Naive B cell (primary cell): ENCODE measurements around the gene SPINK13. TPM values are rescaled to one million over a fixed set of nuclear protein-coding genes. Genes with fewer than 3 reads are reported as not detected.

Source experiments
- ATAC-seq, 2 donors: fragments of 150-1000 bp; cut with Tn5 transposase; 2 replicates each; pipeline ENCODE4 v1.10.0; 2021; ENCODE audit warnings: low read depth in 2 of 2, mild to moderate bottlenecking in 2 of 2, moderate library complexity in 2 of 2
- DNase-seq: peaks from one replicate; pipeline ENCODE4 v3.0.0; 2022
- H3K27ac Mint-ChIP-seq, 6 donors: one replicate each; pipeline ENCODE4 v1.8.0; 2020 to 2022; ENCODE audit warnings: mild to moderate bottlenecking in 6 of 6, mixed read lengths in 6 of 6, moderate library complexity in 5 of 6, inconsistent platforms in 2 of 6
- H3K27me3 Mint-ChIP-seq, 3 donors: one replicate each; pipeline ENCODE4 v1.8.0; 2021 to 2022; ENCODE audit warnings: mixed read lengths in 3 of 3, mild to moderate bottlenecking in 1 of 3
- H3K36me3 Mint-ChIP-seq, 2 donors: one replicate each; pipeline ENCODE4 v1.8.0; 2020 to 2022; ENCODE audit warnings: mixed read lengths in 2 of 2, inconsistent platforms in 1 of 2, mild to moderate bottlenecking in 1 of 2
- H3K4me1 Mint-ChIP-seq, 3 donors: one replicate each; pipeline ENCODE4 v1.8.0; 2020 to 2022; ENCODE audit warnings: mixed read lengths in 3 of 3, inconsistent platforms in 1 of 3, mild to moderate bottlenecking in 1 of 3, moderate library complexity in 1 of 3
- H3K4me3 Mint-ChIP-seq, 8 donors: one replicate each; pipeline ENCODE4 v1.8.0; 2020 to 2022; ENCODE audit warnings: mild to moderate bottlenecking in 8 of 8, mixed read lengths in 8 of 8, moderate library complexity in 8 of 8, inconsistent platforms in 2 of 8
- H3K9me3 Mint-ChIP-seq, 7 donors: one replicate each; pipeline ENCODE4 v1.8.0; 2020 to 2022; ENCODE audit warnings: mixed read lengths in 7 of 7, mild to moderate bottlenecking in 5 of 7, inconsistent platforms in 2 of 7, moderate library complexity in 1 of 7
- polyA plus RNA-seq, 6 donors: library from polyadenylated mRNA; unstranded; fragments of 300-500 nt; fragmentation: Illumina TruSeq; gene quantifications; one replicate each; pipeline ENCODE4 v1.2.3, GENCODE V29; 2021; ENCODE audit warnings: low read depth in 6 of 6

SPINK13 gene
- polyA plus RNA-seq, 6 donors from 2014 or later, result not detected

DNA sequence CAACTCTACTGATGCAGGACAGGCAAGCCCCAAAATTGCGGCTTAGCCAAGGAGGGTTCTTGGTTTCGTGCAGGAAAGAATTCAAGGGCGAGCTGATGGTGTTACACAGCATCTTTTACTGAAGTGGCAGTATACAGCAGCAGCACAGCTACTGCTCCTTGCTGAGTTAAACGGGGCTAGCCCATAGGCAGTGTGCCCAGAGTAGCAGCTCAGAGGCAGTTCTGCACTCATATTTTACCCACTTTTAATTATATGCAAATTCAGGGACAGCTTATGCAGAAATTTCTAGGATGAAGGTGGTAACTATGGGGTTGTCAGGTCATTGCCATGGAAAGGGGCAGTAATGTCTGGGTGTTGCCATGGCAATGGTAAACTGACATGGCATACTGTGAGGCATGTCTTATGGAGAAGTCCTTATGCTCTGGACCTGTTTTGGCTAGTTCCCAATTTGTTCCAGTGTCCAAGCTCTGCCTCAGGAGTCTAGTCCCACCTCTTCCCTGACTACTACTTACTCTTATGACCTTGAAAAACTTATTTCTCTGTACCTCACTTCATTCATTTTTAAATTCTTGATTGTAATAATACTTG is 64.8 kb downstream of the SPINK13 start:
- Mint-ChIP-seq H3K36me3 (peaks cover 7 to 22% of the 10 kb centered on the region in 2 donors), H3K4me1 (no peaks in the 10 kb centered on the region), H3K9me3 (peaks cover 8 to 33% (median 21%) of the 10 kb centered on the region in 7 donors), H3K27me3 (peaks cover 0 to 9% (median 0%) of the 10 kb centered on the region in 3 donors), H3K27ac (no peak overlapping the region), H3K4me3 (no peak overlapping the region)
- ATAC-seq (no peak), DNase-seq (no peak)

DNA sequence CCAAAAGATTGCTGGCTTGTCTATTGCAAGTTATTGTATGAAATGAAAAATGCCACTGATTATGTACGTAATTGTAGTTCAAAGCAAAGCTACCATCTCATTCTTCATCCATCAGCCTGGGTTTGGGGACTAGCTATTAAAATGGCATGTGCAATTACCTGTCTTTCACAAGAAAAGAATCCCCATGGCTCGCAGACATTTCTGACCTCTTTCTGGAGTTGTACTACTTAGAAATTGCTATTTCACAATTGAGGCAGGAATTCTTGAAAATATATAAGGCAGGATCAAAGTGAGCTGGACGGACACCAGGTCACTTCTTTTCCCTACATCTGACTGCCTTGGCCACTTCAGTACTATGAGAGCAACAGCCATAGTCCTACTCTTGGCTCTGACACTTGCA is 66.7 kb downstream of the SPINK13 start, which contains the start of gene SPINK9:
Gene SPINK9 (plus strand): TSS at position 301 of the 400 bp plus-strand sequence. CDS start 55 bp downstream, at position 356.
- no peak within 1 kb of the TSS for H3K27ac Mint-ChIP-seq
- H3K36me3 Mint-ChIP-seq, result peaks cover 7 to 14% of the 10 kb centered on the region in 2 donors
- no peaks in the 10 kb centered on the region for H3K4me1 Mint-ChIP-seq
- no peak within 1 kb of the TSS for H3K4me3 Mint-ChIP-seq
- H3K9me3 Mint-ChIP-seq, result peaks cover 4 to 17% (median 8%) of the 10 kb centered on the region in 7 donors
- ATAC-seq (no peak), DNase-seq (no peak)
- peaks cover 0 to 5% (median 0%) of the 10 kb centered on the region in 3 donors for H3K27me3 Mint-ChIP-seq

Other genes starting within 250 kb of the SPINK13 start
- not detected for gene SPINK5, start 204.8 kb upstream of the SPINK13 start, polyA plus RNA-seq
- not detected for gene SPINK14, start 100.2 kb upstream of the SPINK13 start, polyA plus RNA-seq
- not detected for gene SPINK6, start 65.8 kb upstream of the SPINK13 start, polyA plus RNA-seq
- not detected for gene MARCOL, start 30.3 kb upstream of the SPINK13 start, polyA plus RNA-seq
- not detected for gene SPINK7, start 43.6 kb downstream of the SPINK13 start, polyA plus RNA-seq
- gene SPINK9, start 66.8 kb downstream of the SPINK13 start, polyA plus RNA-seq, result not detected
- 10 to 100 TPM in 5 of 6 donors, 1 to 10 TPM in 1; 6.6 to 22.8 (median 19.2) TPM for gene FBXO38, start 115.2 kb downstream of the SPINK13 start, polyA plus RNA-seq